Tibial nerve (tissue), 4 donors: Measurements from ENCODE around the gene ATP2A2. TPM values are rescaled to one million over a fixed set of nuclear protein-coding genes. Genes with fewer than 3 reads are reported as not detected.

Experiments
- DNase-seq, 2 donors: peaks; one replicate each; pipeline ENCODE4 v3.0.0-alpha.2; 2019; ENCODE audit warnings: low spot score in 2 of 2
- H3K27ac ChIP-seq, 4 donors: fragments of 200-600 bp; sonication (generic) in 3 of 4; one replicate each; pipeline ENCODE4 v1.5.1; 2017 to 2019; ENCODE audit warnings: mild to moderate bottlenecking in 1 of 4
- H3K27me3 ChIP-seq, 2 donors: fragments of 200-600 bp; sonication (generic) in 1 of 2; one replicate each; pipeline versions ENCODE4 v1.5.1 to v1.6.0; 2017 to 2019
- H3K36me3 ChIP-seq, 3 donors: fragments of 200-600 bp; sonication (generic); one replicate each; pipeline ENCODE4 v1.5.1; 2018 to 2019
- H3K4me1 ChIP-seq, 4 donors: fragments of 200-600 bp; sonication (generic) in 3 of 4; one replicate each; pipeline ENCODE4 v1.5.1; 2017 to 2019
- H3K4me3 ChIP-seq, 4 donors: fragments of 200-600 bp; sonication (generic) in 3 of 4; one replicate each; pipeline ENCODE4 v1.5.1; 2017 to 2019; ENCODE audit warnings: mild to moderate bottlenecking in 1 of 4, moderate library complexity in 1 of 4
- H3K9me3 ChIP-seq, 4 donors: fragments of 200-600 bp; sonication (generic) in 3 of 4; one replicate each; pipeline ENCODE4 v1.5.1; 2017 to 2019
- CTCF ChIP-seq, 5 experiments: fragments of 200-600 bp in 3 of 5; fragments of 450-650 bp in 2 of 5; sonication (generic) in 3 of 5; IDR thresholded peaks; one replicate each; pipeline ENCODE4 v1.5.1; 2016 to 2019; ENCODE audit warnings: antibody characterized with exemption in 5 of 5, mild to moderate bottlenecking in 3 of 5, moderate library complexity in 2 of 5
- EP300 ChIP-seq, 2 donors: sonication (generic); formaldehyde crosslinking; IDR thresholded peaks; one replicate each; pipeline ENCODE4 v1.6.1; 2017; ENCODE audit warnings: antibody characterized with exemption in 2 of 2, mild to moderate bottlenecking in 1 of 2
- POLR2A ChIP-seq, 2 donors: fragments of 450-650 bp; IDR thresholded peaks; one replicate each; pipeline ENCODE4 v1.6.1; 2017; ENCODE audit warnings: antibody characterized with exemption in 2 of 2, mild to moderate bottlenecking in 2 of 2, moderate library complexity in 2 of 2
- WGBS, 2 donors: methylation state at CpG; one replicate each; pipeline ENCODE4 v1.1.5; 2018; 5-methylcytosine and 5-hydroxymethylcytosine counted together
- total RNA-seq, 4 donors: library from RNA; depleted of rRNA; stranded (reverse); fragments of >200 nt; gene quantifications; one replicate each; pipeline ENCODE4 v1.1.0, GENCODE V29; 2016

Gene ATP2A2
- total RNA-seq, 4 donors from 2014 or later: 77.8 to 106 (median 90.1) TPM

DNA sequence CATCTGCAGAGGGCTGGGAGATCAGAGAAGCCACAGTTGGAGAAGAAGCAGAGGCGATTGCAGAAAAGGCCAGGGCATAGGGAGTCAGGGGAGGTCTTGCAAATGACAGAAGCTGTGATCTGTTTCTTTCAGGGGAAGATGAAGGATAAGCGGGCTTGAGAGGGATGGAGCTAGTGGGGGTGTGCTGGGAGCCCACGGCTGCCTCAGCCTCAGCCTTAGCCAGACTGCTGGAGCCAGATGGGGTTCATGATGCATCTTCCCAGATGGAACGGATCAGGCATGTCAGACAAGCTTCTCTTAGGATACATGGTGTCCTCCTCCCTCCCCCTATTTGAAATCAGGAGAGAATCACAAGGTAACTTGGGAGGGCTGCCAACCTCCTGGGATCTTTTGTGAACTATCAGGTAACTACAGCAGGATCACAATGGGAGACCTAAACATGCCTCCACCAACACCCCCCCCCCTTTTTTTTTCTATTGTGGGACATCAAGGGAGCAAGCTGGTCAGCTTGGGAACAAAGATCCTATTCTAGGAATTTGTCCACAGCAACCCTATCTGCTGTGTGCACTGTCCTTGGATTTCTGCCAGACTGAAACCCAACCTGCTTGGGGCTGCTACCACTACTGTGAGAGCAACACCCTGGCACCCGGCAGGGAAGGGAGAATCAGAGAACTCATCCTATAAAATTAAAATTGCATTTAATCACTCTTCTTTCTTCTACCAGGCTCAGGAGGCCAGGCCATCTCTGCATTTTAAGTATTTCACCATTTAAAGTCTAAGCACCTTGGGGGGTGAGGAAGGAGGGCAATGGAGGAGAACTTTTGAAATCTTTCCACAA, 10.7 kb upstream of the ATP2A2 start:
- no peaks in the 10 kb centered on the region for H3K36me3 ChIP-seq
- peaks cover 0 to 19% (median 5%) of the 10 kb centered on the region in 4 donors for H3K4me1 ChIP-seq
- no peaks in the 10 kb centered on the region for H3K9me3 ChIP-seq
- no peaks in the 10 kb centered on the region for H3K27me3 ChIP-seq
- no peak for DNase-seq
- H3K27ac ChIP-seq: no peak overlapping the region
- no peak overlapping the region for H3K4me3 ChIP-seq
- 54 to 60% methylated on average over 5 of the region's 5 CpGs for WGBS, 2 donors
- TF ChIP-seq POLR2A (IDR thresholded peaks at IDR 0.05) (no peak), CTCF (IDR thresholded peaks at IDR 0.05) (no peak), EP300 (IDR thresholded peaks at IDR 0.05) (no peak)

GRCh38 chr12:110271015-110271414, 10.0 kb upstream of the ATP2A2 start:
- TF ChIP-seq POLR2A (IDR thresholded peaks at IDR 0.05) (no peak), EP300 (IDR thresholded peaks at IDR 0.05) (no peak), CTCF (IDR thresholded peaks at IDR 0.05) (no peak)
- Histone ChIP-seq H3K36me3 (no peaks in the 10 kb centered on the region), H3K4me3 (no peak overlapping the region), H3K27ac (no peak overlapping the region), H3K9me3 (no peaks in the 10 kb centered on the region), H3K4me1 (peaks cover 0 to 19% (median 5%) of the 10 kb centered on the region in 4 donors), H3K27me3 (no peaks in the 10 kb centered on the region)
- WGBS, 2 donors: 72 to 77% methylated on average over 2 of the region's 2 CpGs
- DNase-seq: no peak

DNA sequence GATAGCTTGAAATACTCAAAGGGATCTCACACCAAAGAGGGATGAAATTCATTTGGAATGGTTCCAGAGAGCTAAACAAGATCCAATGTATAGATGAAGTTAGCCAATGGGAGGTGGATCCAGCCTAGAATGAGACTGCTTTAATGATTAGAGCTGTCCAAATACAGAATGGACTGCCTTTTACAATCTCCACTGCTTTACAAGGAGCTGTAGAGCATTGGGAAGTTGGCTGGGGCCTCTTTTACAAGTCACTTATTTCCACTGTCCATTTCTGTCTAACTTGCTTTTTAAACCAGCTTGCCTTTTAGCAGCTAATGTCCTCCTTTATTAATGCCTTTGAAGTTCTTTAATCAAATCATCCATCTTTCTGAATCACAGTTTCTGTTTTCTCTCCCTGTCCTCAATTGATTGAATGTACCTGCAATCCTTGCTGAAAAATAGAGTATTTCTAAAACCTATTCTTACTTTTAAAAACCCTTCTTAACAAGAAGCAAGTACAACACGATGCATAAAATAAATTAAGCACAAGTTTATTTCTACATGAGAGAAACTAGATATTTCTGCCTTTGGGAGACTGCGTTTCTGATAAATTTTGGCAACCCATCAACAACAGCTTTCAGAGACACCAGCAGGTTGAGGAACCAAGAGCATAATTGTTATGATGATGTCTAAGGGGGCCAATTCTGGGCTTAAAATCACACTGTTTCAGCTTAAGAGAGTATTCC, 3.4 kb upstream of the ATP2A2 start:
- WGBS, 2 donors: 55 to 63% methylated on average over 2 of the region's 2 CpGs
- H3K27me3 ChIP-seq: no peaks in the 10 kb centered on the region
- no peak for DNase-seq
- no peaks in the 10 kb centered on the region for H3K36me3 ChIP-seq
- TF ChIP-seq POLR2A (IDR thresholded peaks at IDR 0.05) (no peak), EP300 (IDR thresholded peaks at IDR 0.05) (no peak), CTCF (IDR thresholded peaks at IDR 0.05) (no peak)
- no peak overlapping the region for H3K27ac ChIP-seq
- no peak overlapping the region for H3K4me3 ChIP-seq
- H3K4me1 ChIP-seq: peaks cover 0 to 16% (median 3%) of the 10 kb centered on the region in 4 donors
- no peaks in the 10 kb centered on the region for H3K9me3 ChIP-seq

DNA sequence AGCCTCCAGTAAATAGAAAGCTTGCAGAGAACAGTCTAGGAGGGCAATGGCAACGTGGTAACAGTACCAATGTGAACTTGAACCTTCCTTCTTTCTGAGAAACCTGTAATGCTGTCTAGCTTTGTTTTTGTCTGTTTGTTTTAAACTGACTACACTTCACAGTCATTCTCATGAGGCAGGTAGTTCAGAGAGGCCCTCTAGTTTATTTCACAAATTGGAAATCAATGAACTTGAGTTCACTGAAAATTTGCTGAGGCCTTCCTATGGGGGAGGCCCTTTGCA, 2.9 kb upstream of the ATP2A2 start:
- WGBS, 2 donors: 87 to 93% methylated on average over 1 of the region's 1 CpG
- no peak for TF ChIP-seq CTCF (IDR thresholded peaks at IDR 0.05)
- no peak for TF ChIP-seq EP300 (IDR thresholded peaks at IDR 0.05)
- no peak for TF ChIP-seq POLR2A (IDR thresholded peaks at IDR 0.05)
- no peaks in the 10 kb centered on the region for H3K36me3 ChIP-seq
- no peak overlapping the region for H3K27ac ChIP-seq
- no peak for DNase-seq
- H3K27me3 ChIP-seq: no peaks in the 10 kb centered on the region
- H3K4me1 ChIP-seq: peaks cover 0 to 21% (median 8%) of the 10 kb centered on the region in 4 donors
- no peak overlapping the region for H3K4me3 ChIP-seq
- H3K9me3 ChIP-seq: no peaks in the 10 kb centered on the region
